OCI-M2 (cell line): Measurements from ENCODE around the gene MAN1C1.

Experiments
- DNase-seq: peaks from one replicate; lab custom pipeline; 2025; ENCODE audit not compliant: unreplicated experiment; lab: John Stamatoyannopoulos, UW

Gene MAN1C1

GRCh38 chr1:25712299-25712970 is 95.8 kb downstream of the MAN1C1 start:
- DNase-seq, result no peak

DNA sequence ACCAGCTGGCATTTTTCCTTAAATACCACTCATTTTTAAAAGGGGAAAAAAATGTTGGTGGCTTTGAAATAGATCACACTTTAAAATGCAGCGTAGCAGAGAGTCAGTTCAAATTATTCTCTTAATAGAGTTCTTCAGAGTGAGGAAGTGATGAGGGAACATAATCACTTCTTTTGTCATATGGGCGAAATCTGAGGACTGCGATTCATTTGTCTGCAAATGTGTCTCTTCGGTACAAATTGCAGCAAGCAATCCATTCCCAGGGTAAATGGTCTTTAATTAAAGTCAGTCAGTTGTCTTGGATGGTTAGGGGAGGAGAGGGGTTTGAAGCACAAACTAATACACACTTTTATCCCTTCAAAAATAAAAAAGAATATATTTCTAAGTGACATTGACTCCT is 97.4 kb downstream of the MAN1C1 start:
- no peak for DNase-seq

- DNase-seq, result no peak
Measured at GRCh38 chr1:25714372-25714931, 97.9 kb downstream of the MAN1C1 start.

- no peak for DNase-seq
Measured at GRCh38 chr1:25715888-25716287, 99.3 kb downstream of the MAN1C1 start.

DNA sequence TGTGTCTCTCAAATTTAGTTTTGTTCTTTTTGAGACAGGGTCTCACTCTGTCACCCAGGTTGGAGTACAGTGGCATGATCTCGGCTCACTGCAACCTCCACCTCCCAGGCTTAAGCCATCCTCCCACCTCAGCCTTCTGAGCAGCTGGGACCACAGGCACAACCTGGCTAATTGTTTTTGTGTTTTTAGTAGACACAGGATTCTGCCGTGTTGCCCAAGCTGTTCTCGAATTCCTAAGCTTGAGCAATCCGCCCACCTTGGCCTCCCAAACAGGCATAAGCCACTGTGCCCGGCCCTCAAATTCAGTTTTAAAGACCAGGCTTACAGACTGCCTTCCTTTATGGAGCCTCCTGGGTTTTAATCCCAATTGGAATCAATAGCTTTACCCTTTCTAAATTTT is 99.7 kb downstream of the MAN1C1 start:
- no peak for DNase-seq

GRCh38 chr1:25718732-25719131 is 102.1 kb downstream of the MAN1C1 start:
- no peak for DNase-seq

DNA sequence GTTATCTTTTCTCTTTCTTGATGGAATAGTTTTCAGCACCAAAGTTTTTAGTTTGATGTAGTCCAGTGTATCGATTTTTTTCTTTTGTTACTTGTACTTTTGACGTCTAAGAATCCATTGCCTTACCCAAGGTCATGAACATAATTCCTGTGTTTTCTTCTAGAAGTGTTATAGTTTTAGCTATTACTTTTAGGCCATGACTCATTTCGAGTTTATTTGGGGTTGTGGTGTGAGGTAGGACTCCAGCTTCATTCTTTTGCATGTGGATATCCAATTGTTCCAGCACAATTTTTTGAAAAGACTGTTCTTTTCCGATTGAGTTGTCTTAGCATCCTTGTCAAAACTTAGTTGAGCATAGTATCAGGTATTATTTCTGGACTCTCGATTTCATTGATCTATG is 104.0 kb downstream of the MAN1C1 start:
- DNase-seq, result no peak

DNA sequence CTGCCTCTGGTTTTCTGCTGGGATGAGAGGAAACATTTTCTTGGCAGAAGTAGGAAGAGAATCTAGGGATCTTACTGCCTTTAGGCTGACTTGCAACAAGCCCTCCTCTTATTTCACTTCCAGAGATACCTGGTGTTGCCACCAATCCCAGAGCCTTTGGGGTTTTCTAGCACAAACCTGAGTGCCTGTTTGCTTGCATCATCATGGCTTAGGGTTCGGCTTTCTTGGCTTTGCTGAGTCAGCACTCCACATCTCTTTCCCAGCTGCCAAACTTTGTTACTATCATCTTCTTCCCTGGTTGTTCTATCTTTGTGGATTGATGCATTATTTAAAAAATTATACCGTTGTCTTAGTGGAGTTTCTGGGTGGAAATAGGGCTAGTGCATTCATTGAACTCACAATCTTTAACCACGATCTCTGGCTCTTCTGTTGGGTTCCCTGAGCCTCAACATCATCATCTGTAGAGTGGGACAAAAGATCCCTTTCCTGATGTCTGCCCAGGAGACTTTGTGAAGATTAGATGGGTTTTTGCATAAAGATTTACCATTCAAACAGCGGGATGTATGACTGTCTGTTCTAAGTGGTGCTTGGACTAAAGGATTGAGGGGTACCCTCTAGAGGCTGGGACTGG is 106.8 kb downstream of the MAN1C1 start:
- no peak for DNase-seq

- no peak for DNase-seq
Measured at GRCh38 chr1:25724201-25724600, 107.6 kb downstream of the MAN1C1 start.

- no peak for DNase-seq
Measured at GRCh38 chr1:25724966-25725365, 108.4 kb downstream of the MAN1C1 start.

DNA sequence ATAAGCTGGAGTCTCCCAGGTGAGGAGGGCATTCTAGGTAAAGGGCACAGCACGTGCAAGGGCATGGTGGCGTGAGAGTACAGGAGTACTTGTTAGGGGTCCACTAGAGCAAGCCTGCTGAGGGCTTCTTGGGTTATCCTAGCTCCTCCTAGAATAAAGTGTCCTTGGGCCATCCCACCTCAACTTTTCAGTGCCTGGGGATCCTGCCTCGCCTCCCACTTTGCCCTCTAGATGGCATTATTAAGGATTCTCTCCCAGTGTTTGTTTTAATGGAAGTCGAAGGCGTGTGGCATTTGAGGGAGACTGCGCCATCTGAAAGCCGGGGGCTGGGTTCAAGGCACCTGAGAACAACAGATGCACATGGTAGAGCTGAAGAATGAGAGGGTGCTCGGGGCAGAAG is 108.9 kb downstream of the MAN1C1 start:
- DNase-seq, result no peak

- no peak for DNase-seq
Measured at GRCh38 chr1:25727088-25727487, 110.5 kb downstream of the MAN1C1 start.

DNA sequence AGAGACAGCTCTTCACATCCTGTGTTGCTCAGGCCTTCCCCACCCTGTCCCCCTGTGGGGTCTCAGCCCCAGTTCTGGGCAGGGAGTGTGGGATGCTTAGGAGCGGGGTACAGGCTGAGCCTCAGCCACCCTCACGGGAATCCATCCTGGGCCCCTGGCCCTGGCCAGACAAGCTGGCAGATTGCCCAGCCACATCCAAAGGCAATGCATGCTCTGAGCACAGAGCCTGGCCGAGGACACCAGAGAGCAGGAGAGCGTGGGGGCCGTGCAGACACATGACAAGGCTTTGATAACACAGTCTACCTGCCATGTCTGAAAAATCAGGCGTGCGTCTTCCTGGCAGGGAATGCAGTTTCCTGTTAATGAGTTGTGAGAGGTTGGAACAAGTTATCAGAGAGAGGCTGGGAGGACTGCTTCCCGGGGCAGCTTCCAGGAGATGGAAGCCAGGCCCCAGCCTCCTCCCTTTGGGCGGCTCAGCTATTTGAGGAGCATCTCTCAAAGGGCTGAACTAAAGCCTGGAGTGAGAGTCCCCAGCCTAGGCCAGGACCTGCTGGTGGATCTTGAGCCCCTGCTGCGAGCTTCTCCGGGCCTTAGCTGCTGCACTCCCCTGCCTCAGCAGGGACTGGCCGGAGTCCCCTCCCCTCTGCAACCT is 111.2 kb downstream of the MAN1C1 start:
- no peak for DNase-seq

GRCh38 chr1:25728301-25728935 is 111.8 kb downstream of the MAN1C1 start:
- no peak for DNase-seq

DNA sequence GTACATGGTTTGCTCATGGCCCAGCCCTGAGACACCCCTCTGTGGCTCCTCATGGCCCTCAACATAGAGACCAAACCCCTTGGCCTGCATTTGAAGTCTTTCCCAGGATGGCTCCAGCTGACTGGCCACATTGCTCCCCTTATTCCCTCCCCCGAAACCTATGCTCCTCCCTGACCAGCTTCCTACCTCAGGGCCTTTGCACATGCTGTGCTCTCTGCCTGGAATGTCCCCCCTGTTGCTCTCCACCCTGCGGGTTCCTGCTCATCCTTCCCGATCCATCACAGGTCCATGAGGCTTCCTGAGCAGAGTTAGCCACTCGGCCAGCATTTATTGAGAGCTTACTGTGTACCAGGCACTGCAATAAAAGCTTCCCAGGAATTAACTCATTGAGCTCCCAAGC is 112.5 kb downstream of the MAN1C1 start:
- DNase-seq, result no peak

DNA sequence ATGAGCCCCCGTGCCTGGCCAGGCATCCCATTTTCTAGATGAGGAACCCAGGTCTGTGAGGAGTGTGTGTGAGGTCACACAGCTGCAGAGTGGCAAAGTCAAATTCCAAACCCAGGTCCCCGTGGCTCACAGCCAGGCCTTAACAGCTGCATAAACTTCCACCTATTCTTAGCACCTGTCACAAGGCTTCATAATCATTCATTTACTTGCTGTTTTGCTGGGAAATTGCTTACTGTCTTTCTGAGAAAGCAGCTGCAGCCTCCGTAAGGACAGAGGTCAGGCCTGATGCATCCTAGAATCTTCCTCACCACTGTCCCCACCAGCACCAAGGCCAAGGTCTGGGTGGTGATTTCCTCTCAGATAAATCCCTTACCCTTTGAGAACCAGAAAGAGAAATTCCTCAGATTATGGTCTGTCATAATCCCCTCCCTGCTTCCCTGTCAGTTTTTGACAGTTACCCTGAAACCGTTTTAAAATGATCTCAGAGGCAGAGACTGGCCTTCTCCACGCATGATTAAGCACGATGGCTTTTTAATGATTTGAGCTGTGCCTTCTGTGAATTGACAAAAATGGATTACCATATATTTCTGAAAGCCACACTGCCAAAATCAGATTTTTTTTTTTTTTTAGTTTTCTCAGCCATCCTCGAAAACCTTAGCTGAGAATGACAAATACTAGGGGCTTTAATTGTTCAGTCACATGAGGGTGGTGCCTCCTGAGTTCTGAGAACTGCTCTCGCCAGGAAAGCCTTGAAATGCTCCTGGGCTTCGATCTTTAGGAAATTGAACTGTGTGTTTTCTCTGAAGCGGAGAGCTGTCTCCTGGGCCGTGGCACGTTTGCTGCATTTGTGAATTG is 113.4 kb downstream of the MAN1C1 start:
- DNase-seq, result no peak

GRCh38 chr1:25731148-25731547 is 114.6 kb downstream of the MAN1C1 start:
- no peak for DNase-seq

- DNase-seq, result no peak
Measured at GRCh38 chr1:25731626-25732370, 115.2 kb downstream of the MAN1C1 start.

- no peak for DNase-seq
Measured at GRCh38 chr1:25732821-25733220, 116.2 kb downstream of the MAN1C1 start.

DNA sequence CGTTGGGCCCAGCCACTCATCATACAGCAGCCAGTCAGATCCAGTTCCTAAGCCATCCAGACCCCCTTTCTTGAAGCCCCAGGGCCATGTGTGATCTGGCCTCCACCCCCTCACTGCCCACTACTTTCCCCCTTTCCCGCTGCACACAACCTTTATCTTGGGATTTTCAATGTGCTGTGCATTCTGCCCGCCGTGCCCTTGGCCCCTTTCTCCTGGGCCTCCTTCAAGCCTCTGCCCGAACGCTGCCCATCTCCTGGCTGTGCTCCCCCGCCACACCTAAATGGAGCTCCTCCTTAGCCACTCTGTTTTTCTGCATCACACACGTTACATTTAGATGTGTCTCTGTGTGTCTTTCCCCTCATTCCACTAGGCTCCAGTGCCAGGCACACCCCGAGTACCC is 116.7 kb downstream of the MAN1C1 start:
- no peak for DNase-seq
